HG03196 (cell line): ENCODE measurements around the gene NCAPD2.

Experiments used
- ATAC-seq: cut with Tn5 transposase; IDR thresholded peaks from one replicate; pipeline ENCODE4 v1.9.1; 2021; ENCODE audit not compliant: unreplicated experiment

Gene NCAPD2

GRCh38 chr12:6493497-6494257 is at the start of gene NCAPD2:
Gene NCAPD2 (plus strand): TSS chr12:6494102. CDS start chr12:6495099, 997 bp downstream.
- ATAC-seq: peak; percentile 84

- ATAC-seq: no peak
Observed at GRCh38 chr12:6444704-6445688, 48.9 kb upstream of the NCAPD2 start, which contains the start of gene CD27. Gene CD27 (plus strand): TSS chr12:6444955. CDS start chr12:6445096, 141 bp downstream.

GRCh38 chr12:6450091-6450868 is 43.6 kb upstream of the NCAPD2 start:
- ATAC-seq: no peak

- no peak for ATAC-seq
Observed at GRCh38 chr12:6450869-6451347, 43.0 kb upstream of the NCAPD2 start.

- peak; percentile 60 for ATAC-seq
Observed at GRCh38 chr12:6451348-6452244, 42.3 kb upstream of the NCAPD2 start, which contains the start of gene TAPBPL. Gene TAPBPL (plus strand): TSS chr12:6452042. CDS start chr12:6452249, 207 bp downstream.

GRCh38 chr12:6452245-6452943 is 41.5 kb upstream of the NCAPD2 start:
- no peak for ATAC-seq

- ATAC-seq: no peak
Observed at GRCh38 chr12:6452944-6453630, 40.8 kb upstream of the NCAPD2 start.

- ATAC-seq: no peak
Observed at GRCh38 chr12:6457220-6457945, 36.5 kb upstream of the NCAPD2 start.

- ATAC-seq: no peak
Observed at GRCh38 chr12:6458281-6459003, 35.5 kb upstream of the NCAPD2 start.

GRCh38 chr12:6459004-6459337 is 34.9 kb upstream of the NCAPD2 start:
- no peak for ATAC-seq

GRCh38 chr12:6460751-6461371 is 33.0 kb upstream of the NCAPD2 start:
- ATAC-seq: no peak

- peak; percentile 79 for ATAC-seq
Observed at GRCh38 chr12:6461401-6462233, 32.3 kb upstream of the NCAPD2 start.

GRCh38 chr12:6462234-6462995 is 31.5 kb upstream of the NCAPD2 start:
- no peak for ATAC-seq

GRCh38 chr12:6463216-6463615 is 30.7 kb upstream of the NCAPD2 start:
- ATAC-seq: no peak

GRCh38 chr12:6463858-6464257 is 30.0 kb upstream of the NCAPD2 start:
- no peak for ATAC-seq
